Mucosa of gallbladder (tissue), 1 donor: Measurements from ENCODE around the gene AFF3. TPM values are rescaled to one million over a fixed set of nuclear protein-coding genes. Genes with fewer than 3 reads are reported as not detected.

ENCODE experiments used
- DNase-seq: peaks from one replicate; pipeline ENCODE4 v3.0.0-alpha.2; 2020; ENCODE audit warnings: low spot score
- total RNA-seq: library from RNA; stranded (reverse); gene quantifications from one replicate; pipeline ENCODE4 v1.2.1, GENCODE V29; 2021
- donor health status: DM: no; HTN: no; CAD: no.

The AFF3 gene
- total RNA-seq, 1 donor from 2014 or later, result 9.1 TPM

DNA sequence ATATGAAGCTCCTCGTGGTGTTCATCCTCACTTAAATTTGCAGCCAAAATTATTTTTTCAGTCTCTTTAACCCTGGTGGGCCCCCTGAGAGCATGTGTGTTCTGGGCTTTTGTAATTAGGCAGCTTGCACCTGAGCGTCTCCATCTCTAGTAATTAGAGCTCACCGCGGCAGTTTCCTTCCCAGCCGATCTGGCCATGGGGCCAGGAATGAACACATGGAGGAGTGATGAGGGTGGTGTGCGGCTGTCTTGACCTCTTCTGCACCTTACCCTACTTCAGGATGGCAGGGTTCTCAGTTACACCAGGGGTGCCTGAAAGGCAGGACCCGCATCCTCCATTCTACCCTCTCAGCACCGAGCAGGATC is 98.5 kb downstream of the AFF3 start:
- DNase-seq, result no peak

DNA sequence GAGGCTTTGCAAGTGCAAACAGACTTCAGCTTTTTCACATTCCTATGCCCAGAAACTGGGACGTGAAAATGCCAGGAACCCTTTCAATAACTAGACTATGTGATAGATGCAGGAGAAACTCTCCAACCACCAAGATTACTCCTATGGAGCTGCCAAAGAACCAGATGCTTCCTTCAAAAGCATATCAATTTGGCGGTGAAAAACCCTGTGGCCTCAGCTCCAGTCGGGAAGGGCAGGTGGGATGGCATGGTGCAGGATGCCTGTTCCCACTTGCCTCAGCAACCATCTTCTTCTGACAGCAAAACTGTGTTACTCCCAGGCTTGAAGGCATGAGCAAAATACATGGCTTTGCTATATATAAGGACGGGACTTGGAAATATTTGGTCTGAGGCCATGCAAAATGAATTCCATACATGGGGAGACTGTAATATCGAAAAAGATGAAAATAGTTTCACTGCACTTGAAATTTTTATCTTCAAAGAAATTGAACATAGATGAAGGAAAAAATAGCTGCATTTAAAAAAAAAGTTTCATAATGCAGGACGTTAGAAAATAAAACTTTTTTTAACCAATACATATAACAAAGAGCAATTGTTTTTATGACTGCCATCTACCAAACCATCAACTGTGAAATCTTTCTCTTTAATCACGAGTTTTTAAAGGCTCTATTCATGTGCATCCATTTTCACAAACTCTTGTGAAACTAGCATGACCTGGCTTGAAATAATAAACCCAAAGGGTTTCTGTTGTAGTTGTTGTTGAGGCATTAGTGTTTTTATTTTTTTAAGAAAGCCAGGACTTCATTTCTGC is 99.1 kb downstream of the AFF3 start:
- DNase-seq, result no peak

DNA sequence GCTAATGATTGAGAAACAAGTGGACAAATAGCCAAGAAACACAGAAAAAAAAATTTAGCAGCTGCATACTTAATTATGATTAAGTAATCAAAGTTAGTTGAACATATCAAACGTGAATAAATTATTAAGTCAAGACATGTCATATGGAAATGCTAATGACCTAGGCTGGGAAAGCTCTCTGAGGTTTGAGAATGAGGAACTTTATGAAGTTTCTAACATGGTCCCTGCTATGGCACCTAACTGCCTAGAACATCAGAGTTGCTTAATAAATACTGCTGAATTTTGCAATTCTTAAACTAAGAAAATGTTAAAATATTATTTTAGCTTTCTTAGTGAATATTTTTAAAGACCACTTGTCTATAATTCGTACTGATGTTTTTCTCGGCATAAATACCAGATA is 99.8 kb downstream of the AFF3 start:
- no peak for DNase-seq

DNA sequence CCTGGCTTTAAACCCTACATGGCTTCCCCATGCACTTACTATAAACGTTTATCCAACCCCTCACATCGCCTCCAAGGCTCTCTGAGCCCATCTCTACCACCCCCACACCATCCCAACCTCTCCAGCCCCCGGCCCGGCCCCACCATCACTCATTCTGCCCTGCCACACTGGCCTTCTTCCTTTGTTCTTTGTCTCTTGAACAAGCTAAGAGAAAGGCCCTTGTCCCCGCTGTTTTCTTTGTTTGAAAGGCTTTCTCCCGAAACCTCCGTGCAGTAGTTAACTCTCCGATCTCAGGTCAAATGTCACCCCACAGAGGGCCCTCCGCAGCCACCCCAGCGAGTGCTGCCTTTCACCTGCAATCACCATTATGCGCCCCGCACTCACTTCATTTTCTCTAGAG is 100.4 kb downstream of the AFF3 start:
- DNase-seq, result no peak

DNA sequence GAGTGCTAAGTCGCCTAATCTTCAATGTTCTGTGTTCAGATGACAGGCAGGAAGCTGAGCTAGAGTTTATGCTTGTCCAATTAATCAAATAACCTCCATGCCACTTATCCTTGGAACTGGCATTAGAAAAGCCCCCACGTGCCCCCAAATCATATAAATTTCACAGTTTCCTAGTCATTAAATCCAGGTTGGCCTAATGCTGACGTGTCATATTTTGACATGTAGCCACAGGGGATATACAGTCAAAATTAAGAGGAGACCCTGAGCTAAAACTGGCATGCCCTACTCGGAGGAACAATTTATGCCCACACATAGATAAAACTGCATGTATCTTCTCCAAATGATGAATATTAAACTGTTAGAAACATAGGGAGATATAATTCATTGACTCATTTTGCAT is 101.0 kb downstream of the AFF3 start:
- DNase-seq, result no peak

DNA sequence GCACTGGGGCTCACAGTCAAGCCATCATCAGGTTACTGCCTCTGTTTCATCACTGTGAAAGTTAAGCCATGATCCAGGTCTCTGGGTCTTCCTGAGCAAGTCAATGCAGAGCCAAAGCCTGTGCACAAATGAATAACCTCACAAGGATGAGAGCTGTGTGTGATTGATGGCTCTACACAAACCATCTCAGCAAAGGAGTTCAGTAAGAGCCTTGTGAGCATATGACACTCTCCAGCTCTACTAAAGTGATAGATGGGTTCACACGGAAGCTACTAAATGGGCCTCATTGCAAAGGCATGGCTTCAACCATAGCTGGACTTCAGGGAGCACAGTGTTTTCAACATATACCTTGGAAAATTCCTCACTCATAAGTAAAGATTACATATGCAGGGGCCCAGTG is 101.5 kb downstream of the AFF3 start:
- DNase-seq, result no peak

DNA sequence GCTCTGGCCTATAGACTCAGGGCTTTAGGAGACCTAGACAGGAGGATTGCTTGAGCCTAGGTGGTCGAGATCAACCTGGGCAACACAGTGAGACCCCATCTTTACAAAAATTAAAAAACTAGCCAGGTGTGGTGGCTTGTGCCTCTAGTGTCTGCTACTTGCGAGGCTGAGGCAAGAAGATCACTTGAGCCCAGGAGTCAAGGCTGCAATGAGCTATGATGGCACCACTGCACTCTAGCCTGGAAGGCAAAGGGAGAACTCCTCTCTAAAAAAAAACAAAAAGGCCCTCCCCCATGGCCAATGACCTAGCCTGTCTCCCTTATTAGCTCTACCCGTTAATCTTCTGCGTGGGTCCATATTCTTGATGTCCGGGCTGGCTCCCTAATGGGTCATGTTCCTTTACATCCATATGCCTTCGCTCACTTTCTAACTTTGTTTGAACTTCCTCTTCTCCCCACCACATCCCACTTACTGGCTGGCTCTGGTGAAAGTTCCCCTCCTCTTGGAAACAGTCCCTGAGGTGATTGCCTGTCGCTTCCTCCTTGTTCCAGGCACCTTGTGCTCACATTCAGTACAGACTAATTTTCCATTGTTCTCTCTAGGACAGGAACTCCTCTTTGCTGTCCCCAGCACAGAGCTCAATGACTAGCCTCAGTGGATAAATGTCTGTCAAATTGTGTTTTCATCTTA is 103.0 kb downstream of the AFF3 start:
- no peak for DNase-seq

DNA sequence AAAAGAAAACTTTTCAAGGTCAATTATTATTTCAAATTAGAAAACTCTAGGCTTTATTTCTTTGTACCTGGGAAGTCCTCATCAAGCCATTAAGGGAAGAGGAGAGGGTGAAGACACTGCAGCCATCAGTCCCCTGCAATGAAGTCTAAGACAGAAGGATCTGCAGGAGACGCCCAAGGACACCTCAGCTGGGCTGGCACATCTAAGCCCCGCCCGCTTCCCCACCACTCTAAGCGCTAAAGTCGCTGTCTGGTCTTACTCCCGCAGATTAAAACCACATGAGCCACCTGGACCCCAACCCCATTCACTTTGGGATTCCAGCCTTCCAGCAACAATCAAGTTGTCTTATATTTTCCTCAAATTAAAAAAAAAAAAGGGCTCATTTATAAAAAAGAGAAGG is 104.4 kb downstream of the AFF3 start:
- DNase-seq, result no peak

DNA sequence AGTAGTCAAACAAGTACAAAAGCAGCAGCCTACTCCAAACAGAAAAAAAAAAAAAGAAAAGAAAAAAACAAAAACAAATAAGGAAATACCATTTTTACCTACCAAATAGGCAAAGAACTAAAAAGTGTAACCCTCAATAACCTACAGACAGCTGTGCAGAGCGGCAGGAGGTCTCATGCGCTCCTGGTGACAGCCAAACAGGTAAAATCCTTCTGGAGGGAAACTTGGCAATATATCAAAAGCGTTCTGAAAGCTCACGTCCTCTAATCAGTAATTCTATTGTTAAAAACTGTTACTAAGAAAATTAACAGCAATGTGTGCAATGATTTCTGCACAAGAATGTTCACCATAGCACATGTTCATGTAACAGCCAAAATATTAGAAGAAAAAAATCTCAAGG is 105.6 kb downstream of the AFF3 start:
- DNase-seq, result no peak

DNA sequence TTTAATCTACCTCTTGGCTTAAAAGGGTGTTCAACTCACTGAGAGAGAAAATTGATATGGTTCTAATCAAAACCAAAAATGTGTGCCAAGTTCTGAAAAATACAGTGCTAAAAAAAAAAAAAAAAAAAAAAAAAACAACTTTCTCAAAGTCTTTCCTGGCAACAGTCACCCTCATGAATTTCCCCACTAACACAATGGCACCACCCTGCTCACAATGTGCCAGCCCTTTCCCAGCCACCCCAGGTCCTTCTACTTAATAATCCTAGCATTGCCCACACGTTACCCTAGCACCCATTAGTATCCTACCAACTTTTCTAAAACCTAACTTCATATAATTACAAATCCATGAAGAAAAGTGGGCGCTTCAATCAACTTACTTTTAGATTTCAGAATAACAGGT is 106.4 kb downstream of the AFF3 start:
- no peak for DNase-seq

DNA sequence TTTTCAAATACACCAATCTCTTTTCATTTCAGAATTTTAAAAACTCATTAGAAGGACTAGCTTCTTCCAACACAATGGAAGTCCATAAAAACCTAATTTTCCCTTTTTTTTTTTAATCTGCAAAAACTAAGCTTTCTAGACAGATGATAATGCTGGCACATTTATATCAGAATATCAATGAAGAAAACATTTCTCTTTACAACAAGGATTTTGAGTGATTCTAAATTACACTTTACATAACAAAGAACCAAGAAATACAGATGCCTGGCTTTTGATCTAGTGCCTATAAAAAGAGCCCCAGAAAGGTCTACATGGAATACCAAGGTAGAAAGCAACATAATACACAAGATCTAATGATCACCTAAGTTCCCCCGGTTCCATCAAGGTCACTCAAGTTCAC is 108.0 kb downstream of the AFF3 start:
- DNase-seq, result no peak

DNA sequence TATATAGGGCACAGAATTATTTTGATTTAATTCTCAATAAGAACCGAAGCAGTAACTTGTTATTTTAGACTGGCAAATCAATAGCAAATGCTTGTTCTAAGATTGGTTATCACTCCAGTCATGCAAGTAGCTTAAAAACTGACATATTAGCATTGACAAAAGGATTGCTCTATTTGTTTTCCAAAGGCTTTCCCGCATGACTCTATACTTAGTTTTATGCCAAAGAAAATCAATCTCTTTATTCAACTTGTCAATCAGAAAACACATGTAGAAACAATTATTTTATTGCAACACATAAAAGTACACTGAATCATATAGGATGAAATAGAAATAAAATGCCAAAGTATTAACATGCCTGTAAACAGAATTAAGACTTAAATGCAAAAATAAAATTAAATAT is 108.4 kb downstream of the AFF3 start:
- no peak for DNase-seq

DNA sequence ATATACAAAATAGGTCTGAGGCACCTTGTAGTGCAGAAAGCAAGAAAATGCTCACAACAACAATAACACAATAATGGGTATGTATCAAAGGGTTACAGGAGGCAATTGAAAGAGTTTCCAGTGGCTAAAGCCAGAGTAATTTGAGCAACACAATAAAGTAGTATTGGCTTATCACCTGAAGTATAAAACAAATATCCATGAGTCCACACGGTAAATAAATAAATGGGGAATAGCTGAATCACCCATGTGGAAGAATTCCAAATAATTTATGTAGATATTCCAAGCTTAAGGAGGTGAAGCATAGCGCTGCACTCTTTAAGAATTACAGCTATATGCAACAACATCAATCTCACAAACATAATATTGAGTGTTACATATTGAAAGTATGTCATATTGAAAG is 110.8 kb downstream of the AFF3 start:
- DNase-seq, result no peak

DNA sequence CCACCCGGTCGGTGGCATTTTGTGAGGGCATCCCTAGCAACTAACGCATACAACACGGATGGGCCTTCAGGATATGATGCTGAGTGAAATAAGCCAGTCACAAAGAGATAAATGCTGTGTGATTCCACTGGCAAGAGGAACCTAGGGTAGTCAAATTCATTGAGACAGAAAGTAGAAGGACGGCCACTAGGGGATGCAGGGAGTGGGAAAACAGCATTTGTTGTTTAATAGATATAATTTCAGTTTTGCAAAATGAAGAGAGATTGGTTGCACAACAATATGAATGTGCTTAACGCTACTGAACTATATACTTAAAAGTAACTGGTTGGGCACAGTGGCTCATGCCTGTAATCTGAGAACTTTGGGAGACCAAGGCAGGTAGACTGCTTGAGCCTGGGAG is 112.9 kb downstream of the AFF3 start:
- DNase-seq, result no peak

DNA sequence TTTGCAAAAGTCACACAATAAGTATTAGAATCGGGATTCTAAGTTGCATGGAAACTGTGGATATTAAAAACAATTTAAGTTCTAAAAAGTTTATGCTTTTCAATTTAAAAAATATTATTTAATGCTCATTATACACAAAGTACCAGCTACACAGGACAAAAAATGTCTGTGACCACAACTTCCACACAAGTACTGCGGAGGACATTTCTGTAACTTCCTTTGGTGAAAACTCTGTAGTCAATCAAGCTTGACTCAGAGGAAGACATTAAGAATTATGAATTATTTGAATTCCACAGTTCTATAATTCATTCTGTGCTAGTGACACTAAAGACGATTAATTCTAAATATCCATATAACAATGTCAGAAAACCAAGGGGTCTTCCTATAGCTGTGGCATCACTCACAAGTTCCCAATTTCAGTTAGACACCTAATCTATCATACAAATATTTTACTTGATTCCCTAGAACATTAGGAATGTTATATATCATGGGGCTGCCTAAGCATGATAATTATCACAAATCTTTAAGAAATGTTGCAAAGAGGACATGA is 120.5 kb downstream of the AFF3 start:
- DNase-seq, result no peak

DNA sequence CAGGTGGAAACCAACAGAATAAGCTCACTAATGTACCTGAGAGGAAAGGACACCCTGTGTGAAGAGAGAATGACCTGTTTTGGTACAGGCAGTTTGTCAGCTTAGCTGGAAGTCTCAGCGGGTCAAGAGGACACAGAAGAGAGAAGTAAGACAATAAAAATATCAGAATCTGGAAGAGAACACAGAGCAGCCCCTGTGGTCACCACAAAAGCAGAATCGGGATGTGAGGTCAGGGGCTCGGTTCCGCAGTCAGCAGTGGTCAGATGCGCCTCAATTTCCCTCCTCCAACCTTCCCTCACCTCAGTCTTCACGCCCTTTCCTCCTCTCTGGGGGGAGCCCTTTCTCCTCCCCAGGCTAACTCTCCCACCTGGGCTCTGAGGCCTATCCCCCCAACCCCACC is 122.9 kb downstream of the AFF3 start:
- DNase-seq, result no peak

DNA sequence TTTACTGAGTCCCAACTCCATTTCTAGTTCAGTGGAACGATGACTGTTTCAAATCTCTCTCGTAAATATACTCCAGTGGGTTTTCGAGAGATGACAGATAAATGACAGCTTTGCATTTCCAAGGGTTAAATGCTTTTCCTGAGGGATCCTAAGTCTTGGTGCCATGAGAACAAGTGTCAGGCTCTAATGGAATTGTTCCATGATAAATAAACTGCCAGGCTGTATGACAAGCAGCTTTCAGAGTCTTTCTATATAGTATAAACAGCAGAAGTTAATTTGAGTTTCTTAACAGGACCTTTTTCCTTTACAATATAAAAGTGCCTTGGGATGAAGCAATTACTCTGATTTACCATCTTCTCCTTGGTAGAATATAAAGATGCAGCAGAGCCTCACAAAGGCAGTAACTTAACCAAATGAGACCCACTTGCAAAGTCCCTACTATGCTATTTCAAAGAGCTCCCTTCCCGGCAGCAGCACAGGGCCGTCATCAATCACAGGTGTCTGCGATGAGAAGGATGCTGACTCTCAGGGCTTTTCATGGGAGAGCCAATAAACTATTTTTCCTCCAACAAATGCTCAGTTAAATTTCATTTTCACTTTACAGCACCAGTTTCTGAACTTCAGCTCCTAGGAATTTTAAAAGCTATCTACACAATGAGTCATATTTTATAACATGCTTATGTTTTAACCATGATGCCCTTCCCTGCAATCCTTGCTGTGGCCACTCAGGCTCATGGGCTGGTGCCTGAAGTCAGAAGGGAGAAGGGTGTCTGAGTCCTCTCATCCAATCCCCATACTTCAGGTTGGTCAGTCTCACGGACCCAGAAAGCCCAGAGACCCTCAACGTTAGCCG is 123.8 kb downstream of the AFF3 start:
- DNase-seq, result no peak

DNA sequence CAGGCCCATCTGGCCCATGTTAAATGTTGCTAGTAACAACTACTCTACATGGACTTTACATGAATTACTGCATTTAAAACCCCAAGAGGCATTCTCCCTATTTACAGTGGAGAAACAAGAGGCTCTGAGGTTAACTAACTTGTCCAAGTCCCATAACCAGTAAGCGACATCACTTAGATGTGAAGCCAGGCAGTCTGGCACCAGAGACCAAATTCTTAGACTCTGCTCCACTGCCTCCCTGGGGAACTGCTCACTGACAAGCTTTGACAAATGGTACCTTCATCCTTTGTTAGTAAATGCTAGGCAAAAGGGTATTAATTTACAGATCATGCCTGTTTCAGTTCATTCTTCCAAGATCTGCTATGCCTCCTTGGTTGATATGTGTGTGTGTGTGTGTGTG is 124.8 kb downstream of the AFF3 start:
- DNase-seq, result no peak

DNA sequence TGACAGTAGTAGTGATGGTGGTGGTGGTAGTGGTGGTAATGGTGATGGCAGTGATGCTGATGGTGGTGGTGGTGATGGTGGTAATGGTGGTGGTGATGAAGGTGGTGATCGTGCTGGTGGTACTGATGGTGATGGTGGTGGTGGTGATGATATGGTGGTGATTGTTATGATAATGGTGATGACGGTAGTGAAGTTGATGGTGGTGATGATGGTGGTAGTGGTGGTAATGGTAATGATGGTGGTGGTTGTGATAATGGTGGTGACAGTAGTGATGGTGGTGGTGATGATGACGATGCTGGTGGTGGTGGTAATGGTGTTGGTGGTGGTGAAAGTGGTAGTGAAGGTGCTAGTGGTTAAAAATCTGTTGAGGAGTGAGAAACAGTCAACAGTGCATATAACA is 125.6 kb downstream of the AFF3 start:
- DNase-seq, result no peak

DNA sequence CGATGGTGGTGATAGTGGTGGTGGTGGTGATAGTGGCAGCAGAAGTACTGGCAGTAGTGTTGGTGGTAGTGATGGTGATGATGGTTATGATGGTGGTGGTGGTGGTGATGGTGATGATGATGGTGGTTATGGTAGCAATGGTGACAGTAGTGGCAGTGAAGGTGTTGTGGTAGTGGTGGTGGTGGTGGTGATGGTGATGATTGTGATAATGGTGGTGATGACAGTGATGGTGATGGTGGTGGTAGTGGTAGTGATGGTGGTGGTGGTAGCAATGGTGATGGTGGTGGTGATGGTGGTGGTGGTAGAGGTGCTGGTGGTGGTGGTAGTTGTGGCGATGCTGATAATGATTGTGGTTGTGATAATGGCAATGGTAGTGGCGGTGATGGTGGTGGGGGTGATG is 126.5 kb downstream of the AFF3 start:
- DNase-seq, result no peak

DNA sequence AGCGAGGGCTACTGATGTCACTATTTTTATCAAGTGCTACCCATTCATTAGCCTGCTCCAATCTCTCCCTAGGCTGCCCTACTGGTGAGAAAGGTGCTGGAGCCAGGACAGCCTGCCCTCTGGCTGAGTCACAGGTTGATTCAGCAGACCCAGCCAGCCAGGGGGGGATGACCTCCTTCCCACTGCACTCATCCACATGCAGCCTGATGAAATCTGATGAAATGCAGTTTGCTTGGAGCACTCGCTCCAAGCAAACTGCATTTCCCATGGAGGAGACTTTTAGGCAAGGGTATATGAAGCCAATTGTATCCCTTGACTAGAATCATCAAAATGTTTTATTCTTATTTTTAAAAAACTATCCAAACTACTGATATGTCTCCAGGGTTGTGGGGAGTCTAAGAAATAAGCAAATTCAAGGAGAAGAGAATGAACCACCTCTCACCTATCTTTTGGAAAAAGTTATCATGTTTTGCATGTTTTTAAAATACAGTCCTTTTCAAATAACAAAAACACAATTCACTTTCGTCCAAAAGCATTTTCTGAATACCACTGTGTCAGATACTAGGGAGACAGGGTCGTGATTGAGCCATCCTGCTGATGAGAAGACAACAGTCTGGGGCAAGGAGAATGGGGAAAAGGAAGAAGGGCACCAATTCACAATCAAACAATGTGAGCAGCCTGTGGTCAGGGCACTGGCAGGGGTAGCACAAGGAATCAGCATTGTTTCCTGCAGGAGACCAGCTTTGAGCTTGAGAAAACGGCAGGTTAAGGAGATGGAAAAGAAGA is 128.3 kb downstream of the AFF3 start:
- no peak for DNase-seq

DNA sequence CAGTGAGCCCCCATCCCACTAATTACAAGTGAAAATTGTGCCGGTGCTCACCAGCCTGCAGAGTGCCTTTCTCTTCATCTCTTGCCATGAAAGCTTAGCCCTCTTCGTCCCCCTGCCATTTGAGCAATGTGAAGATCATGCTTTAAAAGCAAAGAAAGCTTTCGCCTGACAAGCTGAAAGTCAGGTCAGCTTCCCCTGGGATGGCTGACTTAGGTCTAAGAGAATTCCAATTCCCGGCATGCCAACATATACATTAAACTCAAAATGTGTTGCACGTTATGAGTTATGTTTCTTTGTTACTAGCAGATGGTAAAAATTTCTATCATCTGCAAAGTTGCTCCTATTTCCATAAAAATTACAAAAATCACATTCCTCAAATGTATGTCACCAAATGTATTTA is 129.8 kb downstream of the AFF3 start:
- no peak for DNase-seq
